ENCODE results near the gene MAP2K7.
"Not testable (repeated sequence)": the region's sequence is repeated elsewhere in the genome, so short reads cannot be mapped to it uniquely, and the experiment has no call there.

The MAP2K7 gene

DNA sequence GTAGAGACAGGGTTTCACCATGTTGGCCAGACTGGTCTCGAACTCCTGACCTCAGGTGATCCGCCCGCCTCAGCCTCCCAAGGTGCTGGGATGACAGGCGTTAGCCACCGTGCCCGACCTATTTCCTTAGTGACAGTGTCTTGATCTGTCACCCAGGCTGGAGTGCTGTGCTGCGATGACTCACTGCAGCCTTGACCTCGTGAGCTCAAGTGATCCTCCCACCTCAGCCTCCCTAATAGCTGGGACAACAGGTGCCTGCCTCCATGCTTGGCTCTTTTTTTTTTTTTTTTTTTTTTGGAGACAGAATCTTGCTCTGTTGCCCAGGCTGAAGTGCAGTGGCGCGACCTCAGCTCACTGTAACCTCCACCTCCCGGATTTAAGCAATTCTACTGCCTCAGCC is 26.4 kb downstream of the MAP2K7 start:
- H3K27ac ChIP-seq (ENCODE audit: low read depth, low read length), result not testable (repeated sequence)

GRCh38 chr19:7930765-7931164 is 27.1 kb downstream of the MAP2K7 start:
- H3K4me3 ChIP-seq (ENCODE audit: low read depth, low read length), result no peak overlapping the region
- no peaks in the 10 kb centered on the region for H3K27me3 ChIP-seq (ENCODE audit: control insufficient read depth, insufficient read depth, low read length)
- H3K9ac ChIP-seq (ENCODE audit: low read length), result no peak overlapping the region
- H3K9me3 ChIP-seq (ENCODE audit: control insufficient read depth, insufficient read depth, low read depth, low read length), result no peaks in the 10 kb centered on the region
- no peak overlapping the region for H3K27ac ChIP-seq (ENCODE audit: low read depth, low read length)
- peaks cover 61% of the 10 kb centered on the region for H3K36me3 ChIP-seq (ENCODE audit: control insufficient read depth, insufficient read depth, low read length)
- H3K4me1 ChIP-seq (ENCODE audit: control insufficient read depth, insufficient read depth, low read length), result peaks cover 3% of the 10 kb centered on the region; the same call in 1 of the 2 replicates

More for the DNA sequence above, 26.4 kb downstream of the MAP2K7 start:
- peaks cover 53% of the 10 kb centered on the region for H3K36me3 ChIP-seq (ENCODE audit: control insufficient read depth, insufficient read depth, low read length)
- not testable (repeated sequence) for H3K4me3 ChIP-seq (ENCODE audit: low read depth, low read length); H3K9ac ChIP-seq (ENCODE audit: low read length); H3K4me1 ChIP-seq (ENCODE audit: control insufficient read depth, insufficient read depth, low read length); H3K9me3 ChIP-seq (ENCODE audit: control insufficient read depth, insufficient read depth, low read depth, low read length); H3K27me3 ChIP-seq (ENCODE audit: control insufficient read depth, insufficient read depth, low read length)

DNA sequence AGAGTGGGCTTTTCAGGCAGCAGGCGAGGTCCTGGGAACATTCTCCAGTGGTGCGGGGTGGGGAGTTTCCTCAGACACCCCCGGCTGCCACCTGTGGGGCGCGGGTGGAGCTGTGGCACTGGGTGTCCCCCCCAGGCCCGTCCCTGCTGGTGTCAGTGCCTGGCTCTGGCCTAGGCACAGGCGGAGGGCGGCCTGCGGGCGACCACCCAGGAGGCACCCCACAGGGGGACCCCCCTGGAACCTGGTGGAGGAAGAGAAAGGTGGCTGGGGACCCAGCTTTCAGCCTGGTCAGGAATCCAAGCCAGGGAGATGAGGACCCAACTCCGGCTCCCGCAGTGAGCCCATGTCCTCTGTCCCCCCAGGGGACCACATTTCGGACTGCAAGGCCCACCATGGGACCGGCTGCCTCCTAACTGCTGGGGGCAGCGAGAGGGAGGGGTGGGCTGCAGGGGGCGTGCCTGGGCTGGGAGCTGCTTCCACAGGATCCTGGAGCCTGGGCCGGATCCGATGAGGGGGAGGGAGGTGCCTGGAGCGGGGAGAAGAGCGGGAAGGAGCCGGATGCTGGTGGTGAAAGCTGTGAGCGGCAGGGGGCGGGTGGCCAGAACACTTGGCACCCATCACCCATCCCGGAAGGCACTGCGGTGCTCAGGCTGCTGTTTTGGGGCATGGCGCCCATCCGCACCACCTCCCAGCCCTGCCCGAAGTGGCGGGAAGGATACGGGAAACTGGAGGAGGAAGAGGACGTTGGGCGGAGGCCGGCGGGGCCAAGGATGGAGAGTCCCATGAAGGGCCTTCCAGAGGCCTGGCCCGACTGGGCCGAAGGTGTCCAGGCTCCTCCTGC is 27.8 kb downstream of the MAP2K7 start:
- Histone ChIP-seq H3K27ac (ENCODE audit: low read depth, low read length) (no peak overlapping the region), H3K27me3 (ENCODE audit: control insufficient read depth, insufficient read depth, low read length) (no peaks in the 10 kb centered on the region), H3K36me3 (ENCODE audit: control insufficient read depth, insufficient read depth, low read length) (peaks cover 68% of the 10 kb centered on the region), H3K4me3 (ENCODE audit: low read depth, low read length) (no peak overlapping the region), H3K9me3 (ENCODE audit: control insufficient read depth, insufficient read depth, low read depth, low read length) (no peaks in the 10 kb centered on the region), H3K9ac (ENCODE audit: low read length) (no peak overlapping the region), H3K4me1 (ENCODE audit: control insufficient read depth, insufficient read depth, low read length) (peaks cover 3% of the 10 kb centered on the region; the same call in 1 of the 2 replicates)

DNA sequence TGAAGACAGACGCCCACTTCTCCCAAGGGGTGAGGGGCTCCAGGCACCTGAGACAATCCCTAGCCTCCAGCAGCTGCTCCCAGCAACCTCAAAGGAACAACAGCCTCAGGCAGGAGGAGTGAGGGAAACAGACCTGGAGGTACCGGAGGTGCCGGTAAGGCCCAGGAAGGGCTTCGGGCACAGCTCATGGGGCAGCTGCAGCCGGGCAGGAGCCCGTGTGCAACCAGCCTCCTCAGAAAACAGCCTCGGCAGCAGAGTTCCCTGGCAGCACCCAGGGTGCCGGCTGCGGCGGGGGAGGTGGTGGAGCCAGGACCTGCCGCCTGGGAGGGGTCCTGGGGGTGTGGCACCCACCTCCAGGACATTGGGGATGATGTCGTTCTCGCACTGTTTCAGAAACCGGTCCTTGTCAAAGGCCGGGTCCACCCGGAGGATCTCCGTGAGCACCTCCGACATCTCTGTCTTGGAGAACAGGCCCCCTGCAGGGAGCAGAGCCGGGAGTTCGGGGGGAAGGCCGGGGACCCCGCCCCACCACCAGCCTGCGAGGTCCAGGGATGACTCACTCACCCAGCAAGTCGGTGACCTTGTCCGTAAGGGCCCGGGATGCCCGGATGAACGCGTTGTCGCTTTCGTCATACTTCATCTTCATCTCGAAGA is 28.7 kb downstream of the MAP2K7 start:
- H3K27me3 ChIP-seq (ENCODE audit: control insufficient read depth, insufficient read depth, low read length), result no peaks in the 10 kb centered on the region
- peaks cover 77% of the 10 kb centered on the region for H3K36me3 ChIP-seq (ENCODE audit: control insufficient read depth, insufficient read depth, low read length)
- H3K4me1 ChIP-seq (ENCODE audit: control insufficient read depth, insufficient read depth, low read length), result peaks cover 3% of the 10 kb centered on the region; the same call in 1 of the 2 replicates
- H3K9ac ChIP-seq (ENCODE audit: low read length), result no peak overlapping the region
- H3K27ac ChIP-seq (ENCODE audit: low read depth, low read length), result no peak overlapping the region
- no peaks in the 10 kb centered on the region for H3K9me3 ChIP-seq (ENCODE audit: control insufficient read depth, insufficient read depth, low read depth, low read length)
- no peak overlapping the region for H3K4me3 ChIP-seq (ENCODE audit: low read depth, low read length)

- Histone ChIP-seq H3K9me3 (ENCODE audit: control insufficient read depth, insufficient read depth, low read depth, low read length) (no peaks in the 10 kb centered on the region), H3K4me1 (ENCODE audit: control insufficient read depth, insufficient read depth, low read length) (peaks cover 3% of the 10 kb centered on the region; the same call in 1 of the 2 replicates), H3K9ac (ENCODE audit: low read length) (no peak overlapping the region), H3K36me3 (ENCODE audit: control insufficient read depth, insufficient read depth, low read length) (peaks cover 81% of the 10 kb centered on the region), H3K4me3 (ENCODE audit: low read depth, low read length) (no peak overlapping the region), H3K27ac (ENCODE audit: low read depth, low read length) (no peak overlapping the region), H3K27me3 (ENCODE audit: control insufficient read depth, insufficient read depth, low read length) (no peaks in the 10 kb centered on the region)
Measured at GRCh38 chr19:7932930-7933300, 29.2 kb downstream of the MAP2K7 start.

GRCh38 chr19:7933411-7933810 is 29.7 kb downstream of the MAP2K7 start:
- H3K36me3 ChIP-seq (ENCODE audit: control insufficient read depth, insufficient read depth, low read length), result peaks cover 86% of the 10 kb centered on the region
- H3K9ac ChIP-seq (ENCODE audit: low read length), result no peak overlapping the region
- H3K4me3 ChIP-seq (ENCODE audit: low read depth, low read length), result no peak overlapping the region
- no peaks in the 10 kb centered on the region for H3K9me3 ChIP-seq (ENCODE audit: control insufficient read depth, insufficient read depth, low read depth, low read length)
- no peak overlapping the region for H3K27ac ChIP-seq (ENCODE audit: low read depth, low read length)
- H3K4me1 ChIP-seq (ENCODE audit: control insufficient read depth, insufficient read depth, low read length), result peaks cover 3% of the 10 kb centered on the region; the same call in 1 of the 2 replicates
- no peaks in the 10 kb centered on the region for H3K27me3 ChIP-seq (ENCODE audit: control insufficient read depth, insufficient read depth, low read length)

DNA sequence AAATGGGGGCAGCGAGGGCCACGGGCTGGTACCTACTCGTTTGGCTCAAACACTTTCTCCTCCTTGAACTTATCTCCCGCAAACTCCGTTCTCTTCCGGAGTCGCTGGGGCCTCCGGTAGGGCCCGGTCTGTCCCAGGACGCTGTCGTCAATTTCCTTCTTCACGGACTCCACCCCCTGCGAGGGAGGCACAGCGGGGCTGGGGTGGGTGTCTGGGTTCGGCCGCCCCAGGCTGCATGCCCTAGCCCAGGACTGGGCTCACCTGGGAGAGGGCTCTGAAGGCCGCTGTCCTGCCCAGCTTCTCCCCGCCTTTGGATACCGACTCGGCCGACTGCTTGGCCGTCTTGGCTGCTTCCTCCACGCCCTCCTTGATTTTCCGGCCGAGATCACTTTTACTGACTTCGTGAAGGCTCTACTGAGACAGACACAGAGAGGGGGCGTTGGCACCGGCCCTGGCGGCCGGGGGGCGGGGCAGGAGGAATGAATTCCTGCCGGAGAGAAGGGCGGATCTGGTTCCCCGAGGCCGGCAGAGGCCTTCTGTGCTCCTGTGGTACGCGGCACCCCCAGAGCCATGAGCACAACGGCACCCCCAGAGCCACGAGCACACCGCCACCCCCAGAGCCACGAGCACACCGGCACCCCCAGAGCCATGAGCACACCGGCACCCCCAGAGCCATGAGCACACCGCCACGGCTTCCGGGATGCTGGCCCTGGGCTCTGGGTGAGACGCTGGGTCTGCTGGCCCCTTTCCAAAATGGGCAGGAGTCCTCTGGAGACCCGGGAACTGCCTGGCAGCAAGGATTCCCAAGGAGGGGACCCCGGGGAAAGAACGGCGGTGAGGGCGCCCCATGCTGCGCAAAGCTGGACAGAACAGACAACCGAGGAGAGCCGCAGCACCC is 30.4 kb downstream of the MAP2K7 start:
- Histone ChIP-seq H3K27me3 (ENCODE audit: control insufficient read depth, insufficient read depth, low read length) (no peaks in the 10 kb centered on the region), H3K9me3 (ENCODE audit: control insufficient read depth, insufficient read depth, low read depth, low read length) (no peaks in the 10 kb centered on the region), H3K36me3 (ENCODE audit: control insufficient read depth, insufficient read depth, low read length) (peaks cover 92% of the 10 kb centered on the region), H3K4me3 (ENCODE audit: low read depth, low read length) (no peak overlapping the region), H3K4me1 (ENCODE audit: control insufficient read depth, insufficient read depth, low read length) (peaks cover under 1% of the 10 kb centered on the region; the same call in 1 of the 2 replicates), H3K27ac (ENCODE audit: low read depth, low read length) (no peak overlapping the region), H3K9ac (ENCODE audit: low read length) (no peak overlapping the region)

GRCh38 chr19:7934766-7935165 is 31.1 kb downstream of the MAP2K7 start:
- Histone ChIP-seq H3K36me3 (ENCODE audit: control insufficient read depth, insufficient read depth, low read length) (peaks cover 95% of the 10 kb centered on the region), H3K27ac (ENCODE audit: low read depth, low read length) (no peak overlapping the region), H3K9me3 (ENCODE audit: control insufficient read depth, insufficient read depth, low read depth, low read length) (no peaks in the 10 kb centered on the region), H3K4me3 (ENCODE audit: low read depth, low read length) (no peak overlapping the region), H3K27me3 (ENCODE audit: control insufficient read depth, insufficient read depth, low read length) (no peaks in the 10 kb centered on the region), H3K9ac (ENCODE audit: low read length) (no peak overlapping the region), H3K4me1 (ENCODE audit: control insufficient read depth, insufficient read depth, low read length) (no peaks in the 10 kb centered on the region)

- Histone ChIP-seq H3K36me3 (ENCODE audit: control insufficient read depth, insufficient read depth, low read length) (peaks cover 56% of the 10 kb centered on the region), H3K9ac (ENCODE audit: low read length) (no peak overlapping the region)
Measured at GRCh38 chr19:7940841-7941240, 37.2 kb downstream of the MAP2K7 start.

GRCh38 chr19:7941895-7942596 is 38.4 kb downstream of the MAP2K7 start:
- no peaks in the 10 kb centered on the region for H3K9me3 ChIP-seq (ENCODE audit: control insufficient read depth, insufficient read depth, low read depth, low read length)
- H3K4me3 ChIP-seq (ENCODE audit: low read depth, low read length), result peak overlapping the region; percentile 95
- H3K36me3 ChIP-seq (ENCODE audit: control insufficient read depth, insufficient read depth, low read length), result peaks cover 44% of the 10 kb centered on the region
- H3K27ac ChIP-seq (ENCODE audit: low read depth, low read length), result no peak overlapping the region
- no peaks in the 10 kb centered on the region for H3K27me3 ChIP-seq (ENCODE audit: control insufficient read depth, insufficient read depth, low read length)
- H3K4me1 ChIP-seq (ENCODE audit: control insufficient read depth, insufficient read depth, low read length), result peaks cover 4% of the 10 kb centered on the region; the same call in 1 of the 2 replicates
- no peak overlapping the region for H3K9ac ChIP-seq (ENCODE audit: low read length)

More at GRCh38 chr19:7940841-7941240, 37.2 kb downstream of the MAP2K7 start:
- Histone ChIP-seq H3K27me3 (ENCODE audit: control insufficient read depth, insufficient read depth, low read length) (no peaks in the 10 kb centered on the region), H3K9me3 (ENCODE audit: control insufficient read depth, insufficient read depth, low read depth, low read length) (no peaks in the 10 kb centered on the region), H3K27ac (ENCODE audit: low read depth, low read length) (no peak overlapping the region), H3K4me3 (ENCODE audit: low read depth, low read length) (no peak overlapping the region), H3K4me1 (ENCODE audit: control insufficient read depth, insufficient read depth, low read length) (peaks cover 4% of the 10 kb centered on the region; the same call in 1 of the 2 replicates)
